ENCODE data around the gene EEPD1.

EEPD1 gene

GRCh38 chr7:36112969-36113368 is 40.1 kb upstream of the EEPD1 start:
- TF ChIP-seq CTCF (IDR thresholded peaks at IDR 0.05; ENCODE audit: borderline replicate concordance, control extremely low read depth, extremely low read depth, insufficient read depth, missing control alignments) = no peak
- no peak for DNase-seq (ENCODE audit: low spot score)
- in situ Hi-C loops (cut with MboI; ENCODE audit: low sequenced_read_pairs, unreplicated experiment) = no loop called here

DNA sequence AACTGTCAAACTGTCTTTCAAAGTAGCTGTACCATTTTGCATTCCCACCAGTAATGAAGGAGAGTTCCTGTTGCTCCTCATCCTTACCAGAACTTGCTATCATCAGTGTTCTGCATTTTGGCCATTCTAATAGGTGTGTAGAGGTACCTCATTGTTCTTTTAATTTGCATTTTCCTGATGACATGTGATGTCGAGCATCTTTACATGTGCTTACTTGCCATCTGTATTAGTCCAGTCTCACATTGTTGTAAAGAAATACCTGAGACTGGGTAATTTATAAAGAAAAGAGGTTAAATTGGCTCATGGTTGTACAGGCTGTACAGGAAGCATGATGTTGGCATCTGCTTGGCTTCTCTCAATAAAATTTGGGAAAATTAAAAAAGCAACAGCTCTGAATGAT is 38.7 kb upstream of the EEPD1 start:
- TF ChIP-seq CTCF (IDR thresholded peaks at IDR 0.05; ENCODE audit: borderline replicate concordance, control extremely low read depth, extremely low read depth, insufficient read depth, missing control alignments) = no peak
- in situ Hi-C loops (cut with MboI; ENCODE audit: low sequenced_read_pairs, unreplicated experiment) = no loop called here
- DNase-seq (ENCODE audit: low spot score) = no peak

DNA sequence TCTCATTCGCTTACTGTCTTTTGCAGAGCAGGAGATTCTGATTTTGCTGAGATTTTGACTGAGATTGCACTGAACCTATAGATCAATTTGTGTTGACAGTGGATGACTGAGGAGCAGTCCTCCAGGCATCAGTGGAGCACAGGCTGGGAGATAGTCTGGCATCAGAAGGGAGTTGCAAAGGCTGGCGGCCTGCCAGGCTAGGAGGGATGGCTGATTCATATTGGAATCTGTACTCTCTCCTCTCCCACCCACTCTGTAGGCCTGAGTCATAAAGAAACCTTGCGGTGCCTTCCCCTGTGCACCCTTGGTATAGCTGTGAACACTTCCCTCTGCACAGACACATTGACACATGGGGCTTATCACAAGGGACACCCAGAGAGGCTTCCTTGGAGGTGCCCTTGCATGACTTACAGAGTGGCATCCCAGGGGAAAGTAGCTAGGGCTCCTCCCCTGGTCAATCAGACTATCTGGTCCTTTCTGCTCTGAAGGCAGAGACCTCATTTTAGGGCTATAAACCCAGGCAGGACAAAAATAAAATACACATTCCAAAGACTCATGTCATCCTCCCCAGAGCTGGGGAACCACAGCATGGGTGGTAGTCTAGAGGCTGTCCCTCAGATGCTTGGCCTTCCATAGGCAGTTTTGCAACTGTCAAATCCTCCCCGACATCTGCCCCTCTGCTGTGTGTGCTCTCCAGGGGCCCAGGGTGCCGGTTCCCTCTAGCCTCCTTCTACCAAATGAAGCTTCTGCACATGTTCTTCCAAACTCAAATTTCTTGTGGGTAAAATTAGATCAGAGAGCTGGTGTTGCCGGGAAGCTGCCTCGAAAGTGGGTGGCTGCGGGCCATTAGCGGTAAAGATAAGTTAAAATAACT is 37.4 kb upstream of the EEPD1 start:
- no peak for TF ChIP-seq CTCF (IDR thresholded peaks at IDR 0.05; ENCODE audit: borderline replicate concordance, control extremely low read depth, extremely low read depth, insufficient read depth, missing control alignments)
- in situ Hi-C loops (cut with MboI; ENCODE audit: low sequenced_read_pairs, unreplicated experiment) = no loop called here
- peak; percentile 72 for DNase-seq (ENCODE audit: low spot score)

- no peak for DNase-seq (ENCODE audit: low spot score)
- in situ Hi-C loops (cut with MboI; ENCODE audit: low sequenced_read_pairs, unreplicated experiment) = no loop called here
- no peak for TF ChIP-seq CTCF (IDR thresholded peaks at IDR 0.05; ENCODE audit: borderline replicate concordance, control extremely low read depth, extremely low read depth, insufficient read depth, missing control alignments)
Observed at GRCh38 chr7:36116347-36117202, 36.5 kb upstream of the EEPD1 start.

DNA sequence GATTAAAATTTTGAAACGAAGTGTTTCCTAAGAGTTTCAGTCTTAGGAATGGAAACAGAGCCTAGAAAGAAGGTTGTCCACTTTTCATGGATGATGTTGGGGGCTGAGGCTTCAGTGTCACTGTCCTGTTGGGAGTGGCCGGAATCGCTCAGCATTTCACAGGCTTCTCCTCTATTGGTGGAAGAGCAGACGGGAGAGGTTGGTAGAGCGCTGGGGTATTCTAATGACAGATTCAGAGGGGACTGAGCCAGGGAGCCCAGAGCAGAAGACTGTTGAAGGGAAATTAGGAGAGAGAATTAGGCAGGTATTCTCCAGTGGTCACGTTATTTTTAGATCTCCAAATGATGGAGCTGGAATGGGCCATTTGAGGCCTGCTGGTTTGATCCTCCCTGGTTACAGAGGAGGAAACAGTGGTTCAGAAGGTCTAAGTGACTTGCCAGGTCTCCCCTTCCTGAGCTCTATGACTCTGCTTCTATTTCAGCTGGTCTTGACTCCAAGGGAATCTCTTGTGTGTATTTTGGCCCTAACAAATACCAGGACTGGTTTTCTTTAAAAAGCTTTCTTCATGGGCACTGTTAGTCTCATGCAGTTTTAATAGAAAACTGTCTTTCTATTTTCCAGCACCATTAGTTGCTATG is 35.7 kb upstream of the EEPD1 start:
- no peak for TF ChIP-seq CTCF (IDR thresholded peaks at IDR 0.05; ENCODE audit: borderline replicate concordance, control extremely low read depth, extremely low read depth, insufficient read depth, missing control alignments)
- DNase-seq (ENCODE audit: low spot score) = no peak
- in situ Hi-C loops (cut with MboI; ENCODE audit: low sequenced_read_pairs, unreplicated experiment) = no loop called here

- no peak for TF ChIP-seq CTCF (IDR thresholded peaks at IDR 0.05; ENCODE audit: borderline replicate concordance, control extremely low read depth, extremely low read depth, insufficient read depth, missing control alignments)
- no peak for DNase-seq (ENCODE audit: low spot score)
- in situ Hi-C loops (cut with MboI; ENCODE audit: low sequenced_read_pairs, unreplicated experiment) = no loop called here
Observed at GRCh38 chr7:36118344-36118743, 34.7 kb upstream of the EEPD1 start.

Data from GM13976 (cell line).